Stimulated activated CD4-positive, alpha-beta T cell treated with anti-CD3 and anti-CD28 coated beads, Interleukin-4, amount 100 ng/mL, for 4 hours (primary cell): Measurements from ENCODE around the gene DLG5.

Source experiments
- DNase-seq, 2 experiments: peaks; one replicate each; pipeline ENCODE4 v3.0.0-alpha.2; 2020

DLG5 gene

DNA sequence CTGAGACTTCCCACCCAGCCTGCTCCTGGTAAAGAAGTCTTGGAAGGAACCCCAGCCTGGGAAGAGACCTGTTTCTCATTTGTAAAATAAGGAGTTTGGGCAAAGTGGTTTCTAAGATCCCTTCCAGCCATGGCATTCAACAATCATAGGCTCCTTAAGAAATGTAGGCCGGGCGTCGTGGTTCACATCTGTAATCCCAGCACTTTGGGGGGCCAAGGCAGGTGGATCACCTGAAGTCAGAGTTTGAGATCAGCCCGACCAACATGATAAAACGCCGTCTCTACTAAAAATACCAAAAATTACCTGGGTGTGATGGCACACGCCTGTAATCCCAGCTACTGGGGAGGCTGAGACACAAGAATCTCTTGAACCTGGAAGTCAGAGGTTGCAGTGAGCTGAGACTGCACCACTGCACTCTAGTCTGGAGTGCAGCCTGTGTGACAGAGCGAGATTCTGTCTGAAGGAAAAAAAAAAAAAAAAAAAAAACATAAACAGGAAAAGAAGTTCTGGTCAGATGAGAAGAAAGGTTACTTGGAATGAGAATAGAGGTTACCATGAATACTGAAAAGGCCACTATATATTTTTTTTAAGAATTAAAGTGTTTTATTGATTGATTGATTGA lies 15.9 kb downstream of the DLG5 start:
- DNase-seq, result no peak

DNA sequence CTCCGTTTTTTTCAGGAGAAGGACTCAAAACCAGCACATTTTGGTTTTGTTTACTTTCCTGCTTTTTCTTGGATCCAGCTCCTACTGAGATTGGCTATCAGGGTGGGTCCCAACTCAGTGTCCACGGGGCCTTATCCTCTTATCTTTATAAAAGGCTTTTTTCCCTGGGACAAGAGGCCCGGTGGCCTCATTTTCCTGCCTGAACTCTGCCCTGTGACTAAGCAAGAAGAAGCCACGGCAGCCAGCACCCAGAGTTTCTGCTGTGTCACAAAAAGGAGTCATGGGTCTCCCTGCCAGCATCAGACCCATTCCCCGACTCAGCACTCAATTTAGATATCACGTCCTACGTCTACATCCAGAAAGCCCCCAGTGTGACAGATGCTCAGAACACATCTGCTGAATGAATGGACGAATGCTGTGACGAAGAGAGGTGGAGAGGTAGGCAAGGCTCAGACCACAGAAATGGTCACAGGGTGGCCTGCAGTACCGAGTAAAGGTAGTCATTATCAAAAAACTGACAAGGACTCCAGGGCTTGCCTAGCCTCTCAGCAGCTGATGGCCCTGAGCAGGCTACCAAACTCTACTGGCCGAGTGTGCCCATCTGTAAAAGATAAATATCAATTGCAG lies 16.7 kb downstream of the DLG5 start:
- DNase-seq, result no peak

DNA sequence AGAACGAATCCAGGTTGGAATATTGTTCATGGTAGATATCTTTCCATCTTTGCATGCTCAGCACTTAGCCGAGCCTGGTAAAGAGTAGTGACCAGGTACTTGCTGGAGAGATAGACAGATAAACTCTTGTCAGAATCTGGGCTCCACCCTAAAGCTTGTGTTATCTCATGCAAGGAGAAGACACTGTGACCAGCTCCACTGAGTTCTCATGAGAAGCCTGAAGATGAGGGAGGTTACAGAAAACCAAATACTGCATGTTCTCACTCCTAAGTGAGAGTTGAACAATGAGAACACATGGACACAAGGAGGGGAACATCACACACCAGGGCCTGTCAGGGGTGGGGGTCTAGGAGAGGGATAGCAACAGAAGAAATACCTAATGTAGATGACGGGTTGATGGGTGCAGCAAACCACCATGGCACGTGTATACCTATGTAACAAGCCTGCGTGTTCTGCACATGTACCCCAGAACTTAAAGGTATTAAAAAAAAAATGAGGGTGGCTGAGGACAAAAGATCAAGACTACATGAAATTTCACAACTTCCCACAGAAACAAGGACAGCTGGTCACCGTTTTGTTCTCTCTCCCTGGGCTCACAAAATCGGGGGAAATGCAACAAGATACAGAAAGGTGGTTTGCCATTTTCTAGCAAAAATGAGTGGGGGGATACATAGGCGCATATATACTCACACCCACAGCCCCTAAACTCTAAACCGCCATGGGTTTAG lies 17.4 kb downstream of the DLG5 start:
- no peak for DNase-seq

DNA sequence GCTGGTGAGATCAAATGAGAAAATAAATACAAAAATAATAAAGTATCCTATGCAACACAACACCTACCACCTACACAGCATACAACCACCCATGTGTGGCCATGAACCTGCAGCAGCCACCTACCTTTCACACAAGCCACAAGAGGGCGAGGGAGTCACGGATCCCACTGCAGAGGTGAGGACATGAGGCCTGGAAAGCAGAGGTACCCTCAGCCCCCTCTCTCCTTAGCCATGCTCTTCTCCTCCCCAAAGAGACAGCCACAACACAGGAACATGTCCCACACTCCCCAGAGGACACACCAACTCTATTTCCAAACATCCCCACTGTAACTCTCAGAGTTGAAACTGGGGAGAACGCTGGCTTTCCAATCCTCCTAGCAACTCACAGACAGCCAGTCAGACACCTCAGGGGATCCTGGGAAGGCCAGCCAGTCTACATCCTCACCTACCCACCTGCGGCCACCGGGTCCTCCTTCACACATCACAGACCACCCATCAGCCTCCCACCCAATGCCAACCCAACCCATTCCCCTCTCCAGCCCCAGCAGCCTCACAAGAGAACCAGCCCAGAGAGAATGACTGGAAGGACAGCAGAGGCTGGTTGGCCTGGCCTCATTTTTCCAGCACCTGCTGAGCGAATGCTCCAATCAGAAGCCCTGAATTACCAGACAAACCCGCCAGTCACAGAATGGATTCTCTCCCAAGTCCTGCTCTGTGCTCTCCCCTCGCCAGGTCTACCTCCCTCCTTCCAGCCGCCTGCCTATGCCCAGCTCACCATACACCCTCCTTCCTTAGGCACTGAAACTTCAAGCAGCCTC lies 18.4 kb downstream of the DLG5 start:
- no peak for DNase-seq

DNA sequence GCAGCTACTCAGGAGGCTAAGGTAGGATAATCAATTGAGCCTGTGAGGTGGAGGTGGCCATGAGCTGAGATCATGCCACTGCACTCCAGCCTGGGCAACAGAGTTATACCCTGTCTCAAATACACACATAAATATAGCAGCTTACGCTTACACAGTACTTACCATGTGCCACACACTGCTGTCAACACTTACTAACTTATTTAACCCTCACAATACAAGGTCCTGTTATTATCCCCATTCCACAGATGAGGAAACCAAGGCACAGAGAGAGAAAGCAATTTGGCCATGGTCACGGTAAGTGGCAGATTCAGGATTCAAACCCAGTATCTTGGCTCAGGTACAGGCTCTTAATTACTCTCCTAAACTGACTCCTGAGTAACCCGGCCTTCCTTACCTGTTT lies 19.1 kb downstream of the DLG5 start:
- no peak for DNase-seq

DNA sequence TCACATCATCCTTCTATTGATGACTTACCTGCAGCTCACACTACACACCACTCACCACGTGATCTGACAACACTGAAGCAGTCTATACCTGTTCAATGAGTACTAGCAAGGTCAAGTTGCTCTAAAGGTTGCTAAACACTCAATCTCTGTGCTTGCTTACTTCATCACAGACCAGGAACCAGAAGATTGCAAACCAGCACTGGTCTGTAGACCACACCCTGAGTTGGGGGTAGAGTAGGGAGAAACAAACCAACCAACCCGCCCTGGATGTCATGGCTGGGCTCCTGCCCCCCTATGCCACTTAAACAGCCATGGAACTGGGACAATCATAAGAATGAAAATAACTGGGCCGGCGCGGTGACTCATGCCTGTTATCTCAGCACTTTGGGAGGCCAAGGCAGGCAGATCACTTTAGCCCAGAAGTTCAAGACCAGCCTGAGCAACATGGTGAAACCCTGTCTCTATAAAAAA lies 19.6 kb downstream of the DLG5 start:
- DNase-seq, result no peak

DNA sequence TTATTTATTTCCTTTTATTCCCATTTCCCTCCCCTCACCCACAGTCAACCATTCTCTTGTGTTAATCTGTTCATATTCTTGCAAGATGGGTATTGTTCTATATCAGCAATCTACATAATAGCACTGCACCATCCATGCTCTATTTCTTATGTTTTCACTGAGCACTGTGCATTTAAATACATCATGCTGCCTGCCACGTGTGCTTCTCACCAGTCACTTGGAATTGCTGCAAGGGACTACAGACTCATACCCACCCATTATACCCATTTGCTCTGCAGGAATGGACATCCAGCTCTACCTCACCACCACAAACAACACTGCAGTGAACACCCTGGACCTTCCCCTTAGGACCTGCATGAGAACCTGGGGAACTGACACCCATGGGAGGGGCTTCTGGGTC lies 20.8 kb downstream of the DLG5 start:
- DNase-seq, result no peak

DNA sequence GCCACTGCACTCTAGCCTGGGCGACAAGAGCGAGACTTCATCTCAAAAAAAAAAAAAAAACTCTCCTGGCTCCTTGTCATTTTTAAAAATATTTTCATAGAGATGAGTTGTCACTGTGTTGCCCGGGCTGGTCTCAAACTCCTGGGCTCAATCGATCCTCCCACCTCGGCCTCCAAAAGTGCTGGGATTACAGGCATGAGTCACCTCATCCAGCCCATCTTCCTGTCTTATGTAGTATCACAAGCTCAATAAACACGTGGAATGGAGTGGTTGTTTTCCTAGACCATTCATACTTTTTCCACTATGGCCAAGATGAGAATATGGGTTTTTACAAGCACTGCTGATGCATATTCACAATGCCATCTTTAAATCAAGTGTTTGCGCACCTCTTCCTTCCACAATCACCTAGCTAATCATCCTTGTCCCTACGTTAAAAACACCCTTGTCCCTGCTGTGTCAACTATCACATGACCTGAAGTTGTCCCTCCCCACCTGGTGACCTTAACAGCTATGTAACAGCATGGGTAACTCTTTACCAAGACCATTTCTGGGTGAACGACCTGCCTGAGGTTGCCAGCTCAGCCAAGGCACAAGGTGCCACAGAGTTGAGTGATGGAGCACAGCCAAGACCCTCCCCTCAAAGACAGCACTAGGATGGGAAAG lies 21.3 kb downstream of the DLG5 start:
- DNase-seq, result no peak

DNA sequence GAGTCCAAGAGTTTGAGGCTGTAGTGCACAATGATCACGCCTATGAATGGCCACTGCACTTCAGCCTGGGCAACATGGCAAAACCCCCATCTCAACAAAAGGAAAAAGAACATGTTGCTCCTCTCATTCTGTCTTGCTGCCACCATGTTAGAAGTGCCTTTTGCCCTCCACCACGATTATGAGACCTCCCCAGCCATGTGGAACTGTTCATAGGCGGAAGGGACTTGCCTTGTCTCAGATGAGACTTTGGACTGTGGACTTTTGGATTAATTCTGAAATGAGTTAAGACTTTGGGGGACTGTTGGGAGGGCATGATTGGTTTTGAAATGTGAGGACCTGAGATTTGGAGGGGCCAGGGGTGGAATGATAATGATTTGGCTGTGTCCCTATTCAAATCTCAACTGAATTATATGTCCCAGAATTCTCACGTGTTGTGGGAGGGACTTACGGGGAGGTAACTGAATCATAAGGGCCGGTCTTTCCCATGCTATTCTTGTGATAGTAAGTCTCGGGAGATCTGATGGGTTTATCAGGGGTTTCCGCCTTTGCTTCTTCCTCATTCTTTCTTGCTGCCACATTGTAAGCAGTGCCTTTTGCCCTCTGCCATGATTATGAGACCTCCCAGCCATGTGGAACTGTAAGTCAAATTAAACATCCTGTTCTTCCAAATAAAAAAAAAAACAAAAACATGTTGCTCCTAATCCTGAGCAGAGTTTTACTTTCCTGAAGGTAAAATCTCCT lies 22.3 kb downstream of the DLG5 start:
- no peak for DNase-seq

DNA sequence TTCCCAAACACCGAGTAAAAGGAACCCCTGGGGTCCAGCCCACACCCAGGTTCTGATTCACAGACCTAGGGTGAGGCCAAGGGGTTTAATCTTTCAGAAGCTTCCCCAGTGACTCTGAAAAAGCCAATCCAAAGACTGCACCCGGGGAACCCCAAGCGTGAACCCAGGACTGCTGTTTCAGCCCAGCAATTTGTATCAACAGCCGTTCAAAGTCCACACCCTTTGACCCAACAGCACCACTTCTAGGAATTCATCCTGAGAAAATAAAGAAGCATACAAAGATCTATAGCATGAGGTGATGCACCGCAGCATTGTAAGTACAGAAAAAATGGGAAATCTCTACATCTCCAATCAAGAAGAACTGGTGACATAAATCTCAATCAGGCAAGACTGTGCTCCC lies 24.4 kb downstream of the DLG5 start:
- DNase-seq, result no peak

DNA sequence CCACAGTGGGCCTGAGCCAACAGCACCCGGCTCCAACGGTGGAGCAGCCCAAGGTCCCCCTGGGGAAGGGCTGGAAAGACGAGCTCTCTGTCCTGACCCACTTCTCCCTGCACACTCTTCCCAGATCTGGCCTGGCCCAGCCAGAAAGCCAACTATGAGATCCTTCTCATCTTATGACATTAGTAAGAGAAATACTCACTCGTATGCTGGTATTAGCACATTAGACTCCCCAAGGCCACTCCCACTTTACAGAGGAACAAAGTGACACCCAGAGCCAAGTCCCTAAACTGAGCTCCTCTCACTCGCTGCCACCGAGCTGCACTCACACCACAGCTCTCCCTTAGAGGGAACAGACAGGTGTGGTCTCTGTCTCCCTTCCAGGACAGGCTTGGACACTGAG lies 24.8 kb downstream of the DLG5 start:
- no peak for DNase-seq

DNA sequence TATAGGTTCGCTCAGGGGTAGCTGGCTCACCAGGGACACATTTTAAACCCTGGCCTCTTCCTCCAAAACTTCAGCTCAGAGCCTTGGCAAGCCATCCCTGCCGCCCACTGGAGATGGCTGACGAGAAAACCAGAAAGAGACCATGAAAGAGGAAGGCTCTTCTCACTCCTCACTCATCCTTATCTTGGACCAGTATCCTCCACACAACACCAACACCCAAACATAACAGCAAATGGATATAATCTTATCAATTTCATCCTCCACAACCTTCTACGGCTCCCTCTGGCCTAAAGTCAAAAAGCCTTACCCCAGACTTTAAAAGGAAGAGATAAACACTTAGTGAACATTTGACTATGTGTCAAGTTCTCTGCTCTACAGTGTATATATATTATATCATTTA lies 26.9 kb downstream of the DLG5 start:
- no peak for DNase-seq

DNA sequence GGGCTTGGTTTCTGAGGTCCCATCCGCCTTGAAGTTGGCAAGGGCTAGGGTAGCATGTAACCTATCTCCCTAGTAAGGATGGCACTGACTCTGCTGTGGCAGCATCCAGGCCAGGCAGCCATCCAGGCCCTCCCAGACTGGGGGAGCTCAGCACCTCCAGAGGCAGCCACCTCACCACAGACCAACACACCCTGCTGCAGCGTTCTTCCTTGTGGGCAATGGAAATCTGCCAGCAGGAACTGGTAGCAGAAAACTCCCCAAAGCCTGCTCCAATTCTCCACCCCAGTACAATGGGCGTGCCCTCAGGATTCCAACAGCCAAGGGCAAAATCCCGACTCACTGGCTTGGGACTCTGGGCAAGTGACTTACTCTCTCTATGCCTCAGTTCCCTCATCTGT lies 27.5 kb downstream of the DLG5 start:
- no peak for DNase-seq

DNA sequence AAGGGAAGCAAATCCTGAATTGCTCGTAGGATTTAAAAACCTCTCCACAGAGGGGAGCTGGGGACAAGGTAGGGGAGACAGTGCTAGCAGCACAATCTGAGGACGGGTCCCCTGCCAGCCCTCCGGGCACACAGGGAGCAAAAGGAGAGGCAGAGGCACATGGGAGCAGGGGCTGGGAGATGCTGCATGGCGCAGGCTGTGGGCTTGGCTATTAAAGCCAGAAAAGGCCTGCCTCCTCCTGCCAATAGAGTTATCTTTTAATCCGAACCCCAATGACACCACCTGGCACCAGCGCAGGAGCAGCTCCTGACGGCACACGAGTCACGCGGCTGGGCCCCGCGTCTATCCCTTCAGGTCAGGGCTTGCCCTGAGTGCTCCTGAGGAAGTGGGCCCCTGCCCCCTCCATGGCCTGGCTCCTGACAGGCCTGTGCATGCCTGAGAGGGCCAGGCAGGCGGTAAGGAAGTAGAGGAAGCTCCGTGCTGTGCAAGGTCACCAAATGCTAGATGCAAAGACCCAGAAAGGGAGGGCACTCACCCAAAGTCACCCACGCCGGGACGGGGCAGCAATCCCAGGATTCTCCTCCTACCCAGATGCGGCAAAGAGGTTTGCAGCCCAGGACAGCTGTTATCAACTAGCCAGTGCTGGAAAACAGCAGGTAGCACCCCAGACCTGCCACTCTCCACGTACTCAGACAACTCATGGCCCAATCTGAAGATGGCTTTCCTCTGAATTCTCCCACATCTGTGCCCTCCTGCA lies 28.1 kb downstream of the DLG5 start:
- no peak for DNase-seq

DNA sequence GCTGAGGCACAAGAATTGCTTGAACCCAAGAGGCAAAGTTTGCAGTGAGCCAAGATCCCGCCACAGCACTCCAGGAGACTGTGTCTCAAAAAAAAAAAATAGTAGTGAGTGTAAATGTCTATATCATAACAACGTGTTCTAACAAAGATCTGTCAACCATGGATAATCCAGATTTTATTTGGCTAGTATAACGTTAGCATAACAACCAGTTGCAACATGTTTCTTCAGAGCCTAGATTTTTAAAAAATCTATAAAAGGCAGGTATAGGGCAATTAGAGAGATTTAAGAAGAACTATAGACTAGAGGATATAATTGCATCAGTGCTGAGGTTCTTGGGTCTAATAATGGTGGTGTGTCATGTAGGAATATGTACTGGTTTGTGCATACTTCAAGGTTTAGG lies 30.5 kb downstream of the DLG5 start:
- no peak for DNase-seq

DNA sequence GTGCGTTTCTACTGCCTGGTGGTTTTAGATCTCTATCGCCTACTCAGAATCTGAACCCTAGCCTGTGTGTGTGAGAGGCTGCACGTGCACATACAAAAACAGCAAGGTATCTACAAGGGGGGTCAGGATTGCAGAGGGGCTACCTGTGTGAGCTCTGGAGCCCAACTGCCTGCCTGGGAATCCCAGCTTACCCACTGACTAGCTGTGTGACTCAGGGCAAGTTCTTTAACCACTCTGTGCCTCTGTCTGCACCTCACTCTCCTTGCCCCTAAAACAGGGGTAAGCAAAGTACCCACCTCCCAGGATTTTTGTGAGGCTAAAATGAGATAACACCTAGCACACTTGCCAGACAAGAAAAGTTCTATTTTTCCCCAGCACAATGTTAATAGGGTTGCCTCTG lies 32.5 kb downstream of the DLG5 start:
- DNase-seq, result no peak

DNA sequence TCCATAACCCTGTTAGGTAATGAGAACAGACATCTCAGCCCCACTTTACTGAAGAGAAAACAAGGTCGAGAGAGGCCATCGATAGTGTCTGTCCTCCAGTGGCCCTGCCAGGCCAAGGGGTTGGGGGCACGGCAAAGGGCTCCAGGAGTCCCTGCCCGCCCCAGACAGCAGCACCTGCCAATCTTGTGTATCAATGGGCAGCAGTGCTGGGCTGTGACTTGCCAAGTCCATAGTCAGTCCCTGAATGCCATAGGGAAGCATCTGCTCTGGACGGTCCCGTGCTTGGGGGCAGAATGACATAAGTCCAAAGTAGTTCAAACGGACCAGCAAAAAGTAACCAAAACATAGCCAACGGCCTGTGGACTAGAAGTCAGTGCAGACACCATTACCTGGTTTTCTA lies 33.2 kb downstream of the DLG5 start:
- DNase-seq, result no peak

DNA sequence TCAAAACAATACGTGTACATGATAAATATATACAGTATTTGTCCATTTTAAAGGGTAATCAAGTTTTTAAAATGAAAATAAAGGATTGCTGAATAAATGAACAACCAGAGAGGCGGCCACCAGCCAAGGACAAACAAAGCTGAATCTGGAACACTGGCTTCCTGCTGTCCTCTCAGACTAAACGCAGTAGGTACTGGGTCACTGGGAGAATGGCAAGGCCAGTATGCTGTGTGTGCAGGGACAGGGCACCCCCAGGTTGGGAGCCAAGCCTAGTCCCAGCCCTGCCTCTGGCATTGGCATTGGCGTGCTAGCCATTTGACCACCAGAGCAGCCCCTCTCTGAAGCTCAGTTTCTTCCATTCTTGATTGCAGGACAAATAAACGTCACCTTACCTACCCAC lies 33.8 kb downstream of the DLG5 start:
- no peak for DNase-seq

DNA sequence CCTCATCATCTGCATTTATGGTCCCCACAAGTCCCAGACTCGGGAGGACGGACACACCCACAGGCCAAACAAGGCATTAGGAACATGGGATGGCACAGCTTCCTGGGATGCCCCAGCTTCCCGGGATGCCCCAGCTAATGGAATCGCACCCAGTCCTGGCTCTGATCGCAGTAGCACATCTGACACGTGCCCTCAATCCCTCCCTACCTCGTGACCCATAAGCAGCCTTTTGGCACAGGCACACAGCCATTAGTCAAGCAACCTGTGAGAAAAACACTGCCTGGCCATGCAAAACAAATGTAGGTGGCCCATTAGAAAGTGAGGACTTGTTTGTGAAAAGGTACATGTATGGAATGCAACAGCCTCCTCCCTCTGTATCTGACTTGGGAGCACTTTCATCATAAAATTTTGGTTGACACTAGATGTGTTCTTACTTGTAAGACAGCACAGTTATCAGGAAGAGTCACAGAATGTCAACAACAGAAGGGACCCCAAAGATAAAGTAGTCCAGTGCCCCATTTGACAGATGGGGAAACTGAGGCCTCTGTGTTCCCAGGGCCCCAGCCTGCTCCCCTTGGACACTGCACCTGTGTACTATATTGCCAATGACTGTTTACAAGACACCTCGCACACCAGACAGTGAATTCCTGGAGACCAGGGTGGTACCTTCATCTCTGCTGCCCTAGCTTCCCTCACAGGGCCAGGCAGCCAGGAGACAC lies 34.4 kb downstream of the DLG5 start:
- no peak for DNase-seq

DNA sequence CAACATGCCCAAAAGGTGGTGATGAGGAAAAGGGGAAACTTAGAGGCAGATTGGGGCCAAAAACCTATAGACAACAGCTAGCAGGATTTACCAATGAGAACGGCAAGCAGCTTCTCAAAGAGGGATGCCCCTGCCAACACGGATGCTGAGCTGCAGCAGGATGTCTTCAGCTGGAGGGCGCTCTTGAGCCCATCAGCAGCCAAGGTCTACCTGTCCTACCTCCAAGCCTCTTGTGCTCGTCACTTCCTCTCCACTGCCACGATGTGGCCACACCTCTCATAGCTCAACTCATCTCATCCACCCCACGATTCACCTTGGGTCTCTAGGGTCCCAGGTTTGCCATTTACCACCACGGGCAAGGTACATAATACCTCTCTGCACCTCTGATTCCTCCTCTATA lies 36.5 kb downstream of the DLG5 start:
- DNase-seq, result no peak
